Gastroesophageal sphincter (tissue), 3 donors: Measurements from ENCODE around the gene GRHL1.

ENCODE experiments used
- CTCF ChIP-seq, 4 experiments: fragments of 200-600 bp in 2 of 4; fragments of 450-650 bp in 2 of 4; sonication (generic) in 1 of 4; IDR thresholded peaks; one replicate each; pipeline ENCODE4 v1.5.1; 2017 to 2019; ENCODE audit warnings: antibody characterized with exemption in 4 of 4, mild to moderate bottlenecking in 2 of 4, moderate library complexity in 2 of 4
- EP300 ChIP-seq: sonication (generic); formaldehyde crosslinking; IDR thresholded peaks from one replicate; pipeline ENCODE4 v1.6.1; 2017; ENCODE audit warnings: antibody characterized with exemption, mild to moderate bottlenecking
- POLR2A ChIP-seq, 2 donors: fragments of 450-650 bp; IDR thresholded peaks; one replicate each; pipeline ENCODE4 v1.6.1; 2017; ENCODE audit warnings: antibody characterized with exemption in 2 of 2, mild to moderate bottlenecking in 2 of 2, moderate library complexity in 1 of 2
- POLR2AphosphoS5 ChIP-seq: sonication (generic); formaldehyde crosslinking; IDR thresholded peaks from one replicate; pipeline ENCODE4 v1.6.1; 2017; ENCODE audit warnings: antibody characterized with exemption

- no peak for TF ChIP-seq POLR2A (IDR thresholded peaks at IDR 0.05)
- no peak for TF ChIP-seq CTCF (IDR thresholded peaks at IDR 0.05)
- no peak for TF ChIP-seq POLR2AphosphoS5
- no peak for TF ChIP-seq EP300
Observed at GRCh38 chr2:10014418-10015190, 63.1 kb downstream of the GRHL1 start.
